Spinal cord (tissue), 10 donors: Measurements from ENCODE around the gene NEUROD6. TPM values are rescaled to one million over a fixed set of nuclear protein-coding genes. Genes with fewer than 3 reads are reported as not detected.

Source experiments
- DNase-seq, 6 donors: peaks; one replicate each; pipeline versions ENCODE4 v3.0.0 to v3.0.0-alpha.2; 2013 to 2015; ENCODE audit warnings: low spot score in 6 of 6, low read depth in 4 of 6
- H3K27ac ChIP-seq: one replicate; pipeline ENCODE4 v1.5.1; 2013; ENCODE audit warnings: low read depth, low read length, control low read depth
- H3K27me3 ChIP-seq: one replicate; pipeline ENCODE4 v1.6.1; 2013; ENCODE audit warnings: low read length; ENCODE audit not compliant: control insufficient read depth, insufficient read depth
- H3K36me3 ChIP-seq: one replicate; pipeline ENCODE4 v1.6.1; 2013; ENCODE audit warnings: low read length; ENCODE audit not compliant: control insufficient read depth, insufficient read depth
- H3K4me1 ChIP-seq: one replicate; pipeline ENCODE4 v1.6.1; 2013; ENCODE audit warnings: low read length; ENCODE audit not compliant: control insufficient read depth, insufficient read depth
- H3K4me3 ChIP-seq: one replicate; pipeline ENCODE4 v1.5.1; 2013; ENCODE audit warnings: low read depth, low read length, control low read depth
- H3K9me3 ChIP-seq: one replicate; pipeline ENCODE4 v1.6.1; 2013; ENCODE audit warnings: low read length; ENCODE audit not compliant: control insufficient read depth, insufficient read depth
- WGBS: methylation state at CpG from one replicate; pipeline ENCODE4 v1.1.5; 2013; ENCODE audit warnings: missing lambda C conversion rate; ENCODE audit not compliant: insufficient coverage; 5-methylcytosine and 5-hydroxymethylcytosine counted together
- polyA plus RNA-seq, 2 donors: library from polyadenylated mRNA; unstranded; fragments of 120-200 nt; gene quantifications; one replicate each; pipeline ENCODE4 v1.2.1, GENCODE V29; 2013; ENCODE audit not compliant: insufficient read length in 2 of 2
- total RNA-seq, 2 donors: library from RNA; depleted of rRNA in 1 of 2; stranded (reverse); fragments of 120-200 nt in 1 of 2; fragments of >200 nt in 1 of 2; gene quantifications; one replicate each; pipeline versions ENCODE4 v1.2.3 to v1.2.4, GENCODE V29; 2013 to 2014
- donor health status: healthy.

NEUROD6 gene
- total and polyA plus RNA-seq, 4 donors: 8.0 to 17.1 (median 11.9) TPM

- no peak overlapping the region for H3K4me3 ChIP-seq
- WGBS: 33% methylated on average over 1 of the region's 5 CpGs
- no peaks in the 10 kb centered on the region for H3K27me3 ChIP-seq
- H3K4me1 ChIP-seq: no peaks in the 10 kb centered on the region
- no peaks in the 10 kb centered on the region for H3K9me3 ChIP-seq
- H3K27ac ChIP-seq: no peak overlapping the region
- no peaks in the 10 kb centered on the region for H3K36me3 ChIP-seq
- peak in 2 of 6 donors; percentile 58 to 83 for DNase-seq
These were observed 22.5 kb upstream of the NEUROD6 start for GRCh38 chr7:31363051-31363450.

DNA sequence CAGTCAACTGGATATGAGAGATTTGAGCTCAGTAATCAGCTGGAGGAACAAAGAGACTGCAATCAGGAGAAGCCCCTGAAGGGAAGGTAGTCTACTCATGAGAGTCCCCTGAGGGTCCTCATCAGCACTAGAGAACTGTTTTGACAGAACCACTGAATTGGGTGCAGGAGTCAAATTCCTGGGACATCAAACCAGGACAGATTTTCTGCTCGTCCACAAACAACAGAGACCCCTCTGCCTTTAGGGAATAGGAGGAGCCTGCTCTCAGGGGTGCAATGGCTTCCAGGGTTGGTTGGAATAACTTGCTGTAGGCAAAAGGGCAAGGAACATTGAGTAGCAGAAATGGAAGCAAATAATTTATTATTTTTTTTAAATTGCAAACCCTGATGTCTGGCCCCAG, 21.9 kb upstream of the NEUROD6 start:
- Histone ChIP-seq H3K36me3 (no peaks in the 10 kb centered on the region), H3K4me3 (no peak overlapping the region), H3K27me3 (no peaks in the 10 kb centered on the region), H3K9me3 (no peaks in the 10 kb centered on the region), H3K4me1 (no peaks in the 10 kb centered on the region), H3K27ac (no peak overlapping the region)
- peak in 1 of 6 donors; percentile 67 for DNase-seq
- no CpG with 5 or more reads among the region's 1 CpG for WGBS

DNA sequence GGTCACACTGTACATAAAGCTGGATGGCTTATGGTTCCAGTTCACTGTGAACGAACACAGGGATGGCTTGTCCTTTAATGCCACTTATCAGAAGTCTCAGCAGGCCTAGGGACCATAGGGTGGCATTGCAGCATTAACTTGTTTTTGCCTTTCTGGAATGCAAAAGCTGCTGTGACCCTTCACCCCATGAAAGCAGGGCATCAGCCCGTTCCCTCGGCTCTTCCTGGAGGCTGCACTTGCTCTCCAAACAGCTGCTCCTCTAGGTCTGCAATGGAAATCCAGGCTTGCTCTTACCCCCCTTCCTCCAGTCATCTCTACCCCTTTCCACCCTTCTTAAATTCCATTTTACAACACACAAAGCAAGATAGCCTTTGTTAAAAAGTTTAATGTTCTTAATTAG, 17.9 kb upstream of the NEUROD6 start:
- 39% methylated on average over 3 of the region's 3 CpGs for WGBS
- DNase-seq: peak in 1 of 6 donors; percentile 54
- Histone ChIP-seq H3K27me3 (no peaks in the 10 kb centered on the region), H3K4me3 (no peak overlapping the region), H3K36me3 (no peaks in the 10 kb centered on the region), H3K9me3 (no peaks in the 10 kb centered on the region), H3K4me1 (no peaks in the 10 kb centered on the region), H3K27ac (no peak overlapping the region)

GRCh38 chr7:31345421-31345820, 4.9 kb upstream of the NEUROD6 start:
- no peak for DNase-seq
- H3K27me3 ChIP-seq: peaks cover 4% of the 10 kb centered on the region

DNA sequence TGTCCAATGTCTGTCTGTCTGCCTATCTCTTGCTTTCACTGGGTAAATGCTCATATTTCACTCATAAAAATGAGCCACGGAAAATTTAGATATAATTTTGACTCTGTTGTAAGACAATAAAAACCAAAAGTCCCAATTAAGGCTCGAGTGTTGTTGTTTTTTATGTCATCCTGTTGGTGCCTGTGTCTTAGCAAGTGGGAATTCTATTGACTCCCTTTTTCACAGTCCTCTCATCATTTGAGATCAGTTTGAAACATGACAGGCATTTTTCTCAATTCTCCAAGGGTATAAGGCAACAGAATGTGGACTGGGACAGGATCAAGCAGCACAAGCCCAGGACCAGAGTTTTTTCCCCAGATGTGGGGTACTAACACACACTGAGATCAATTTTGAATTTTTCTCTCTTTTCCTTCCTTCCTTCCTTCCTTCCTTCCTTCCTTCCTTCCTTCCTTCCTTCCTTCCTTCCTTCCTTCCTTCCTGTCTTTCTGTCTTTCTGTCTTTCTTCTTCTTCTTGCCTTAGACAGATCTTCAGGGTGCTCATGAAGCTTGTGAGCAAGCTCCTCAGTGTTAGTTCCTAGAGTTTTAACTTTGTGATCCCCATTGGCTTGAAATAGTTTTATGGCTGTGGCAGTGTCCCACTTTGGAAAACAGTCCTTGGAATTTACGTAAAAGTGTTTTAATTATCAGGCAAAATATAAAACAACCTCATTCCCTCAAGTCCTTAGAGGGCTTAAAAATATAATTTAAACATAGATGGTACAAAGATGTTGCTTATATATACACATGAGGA, 3.2 kb upstream of the NEUROD6 start:
- H3K4me1 ChIP-seq: no peaks in the 10 kb centered on the region
- H3K36me3 ChIP-seq: no peaks in the 10 kb centered on the region
- no peaks in the 10 kb centered on the region for H3K9me3 ChIP-seq
- DNase-seq: no peak
- H3K4me3 ChIP-seq: no peak overlapping the region
- peaks cover 7% of the 10 kb centered on the region for H3K27me3 ChIP-seq
- WGBS: no CpG with 5 or more reads among the region's 3 CpGs
- H3K27ac ChIP-seq: no peak overlapping the region

More at GRCh38 chr7:31345421-31345820, 4.9 kb upstream of the NEUROD6 start:
- no peak overlapping the region for H3K27ac ChIP-seq
- no peaks in the 10 kb centered on the region for H3K4me1 ChIP-seq
- no peaks in the 10 kb centered on the region for H3K36me3 ChIP-seq
- no peaks in the 10 kb centered on the region for H3K9me3 ChIP-seq
- WGBS: 94% methylated on average over 5 of the region's 5 CpGs
- no peak overlapping the region for H3K4me3 ChIP-seq

DNA sequence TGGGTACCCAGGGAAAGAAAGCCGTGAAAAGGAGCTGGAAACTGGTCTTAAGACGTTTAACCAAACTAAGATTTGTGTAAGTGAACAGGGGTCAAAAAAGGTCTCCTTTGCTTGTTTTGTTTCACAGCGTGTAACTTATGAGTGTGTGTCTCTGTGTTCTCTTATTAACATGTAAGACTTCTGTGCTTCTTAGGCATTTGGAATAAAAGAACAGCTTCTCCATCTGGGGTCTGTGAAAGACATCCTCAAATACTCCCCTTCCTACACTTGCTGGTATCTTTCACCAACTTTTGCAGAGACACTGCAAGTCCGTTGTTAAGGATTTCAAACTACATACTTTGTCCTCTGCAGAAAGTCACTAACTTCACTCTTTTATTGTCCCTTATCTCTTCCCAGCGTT, 615 bp upstream of the NEUROD6 start:
- Histone ChIP-seq H3K4me1 (peaks cover 7% of the 10 kb centered on the region), H3K27ac (no peak overlapping the region), H3K9me3 (no peaks in the 10 kb centered on the region), H3K27me3 (peaks cover 22% of the 10 kb centered on the region), H3K4me3 (no peak overlapping the region), H3K36me3 (no peaks in the 10 kb centered on the region)
- 22% methylated on average over 4 of the region's 5 CpGs for WGBS
- DNase-seq: peak in 2 of 6 donors; percentile 49 to 71

- no peaks in the 10 kb centered on the region for H3K36me3 ChIP-seq
- DNase-seq: peak in 2 of 6 donors; percentile 59 to 77
- peaks cover 9% of the 10 kb centered on the region for H3K4me1 ChIP-seq
- peaks cover 32% of the 10 kb centered on the region for H3K27me3 ChIP-seq
- H3K27ac ChIP-seq: no peak overlapping the region
- H3K4me3 ChIP-seq: no peak overlapping the region
- WGBS: no CpG with 5 or more reads among the region's 5 CpGs
- H3K9me3 ChIP-seq: no peaks in the 10 kb centered on the region
These were observed 475 bp downstream of the NEUROD6 start for GRCh38 chr7:31340051-31340450.

GRCh38 chr7:31338706-31339105, 1.8 kb downstream of the NEUROD6 start:
- Histone ChIP-seq H3K4me1 (peaks cover 9% of the 10 kb centered on the region), H3K27me3 (peaks cover 34% of the 10 kb centered on the region), H3K36me3 (no peaks in the 10 kb centered on the region), H3K27ac (no peak overlapping the region), H3K4me3 (no peak overlapping the region), H3K9me3 (no peaks in the 10 kb centered on the region)
- peak in 2 of 6 donors; percentile 35 to 59 for DNase-seq
- 78% methylated on average over 13 of the region's 14 CpGs for WGBS

- Histone ChIP-seq H3K27ac (no peak overlapping the region), H3K27me3 (peaks cover 34% of the 10 kb centered on the region), H3K4me3 (no peak overlapping the region), H3K36me3 (no peaks in the 10 kb centered on the region), H3K9me3 (no peaks in the 10 kb centered on the region), H3K4me1 (peaks cover 9% of the 10 kb centered on the region)
- WGBS: no CpG with 5 or more reads among the region's 9 CpGs
- DNase-seq: peak in 2 of 6 donors; percentile 39 to 40
These were observed 3.4 kb downstream of the NEUROD6 start for GRCh38 chr7:31337002-31337565.
